Panc1 (cell line): Measurements from ENCODE around the gene SLC25A34. TPM values are rescaled to one million over a fixed set of nuclear protein-coding genes. Genes with fewer than 3 reads are reported as not detected.

ENCODE experiments used
- ATAC-seq: fragments of 200-7000 bp; cut with Tn5 transposase; 2 replicates; pipeline ENCODE4 v1.9.1; 2020; ENCODE audit warnings: mild to moderate bottlenecking, moderate library complexity
- BruUV-seq: library from RNA; stranded (reverse); fragments of 400-500 nt; replicated peaks from 2 replicates; lab custom pipeline; 2021; lab: Mats Ljungman, UMichigan
- CTCF ChIA-PET: fragments of 300-600 bp; sonication (Branson Sonifier 250); formaldehyde crosslinking; loops from one replicate; lab custom pipeline; 2022; ENCODE audit warnings: antibody characterized with exemption; lab: Charles Lee
- POLR2A ChIA-PET: fragments of 300-600 bp; sonication (Branson Sonifier 250); formaldehyde crosslinking; loops from one replicate; lab custom pipeline; 2022; ENCODE audit warnings: antibody characterized with exemption; lab: Charles Lee
- DNase-seq: peaks from one replicate; pipeline ENCODE4 v3.0.0-alpha.2; 2010; ENCODE audit warnings: low read depth, low spot score
- H3K27ac ChIP-seq: 2 replicates; pipeline ENCODE4 v1.5.1; 2011; ENCODE audit warnings: mild to moderate bottlenecking, low read length, inconsistent platforms
- H3K27me3 ChIP-seq: fragments of 200-500 bp; sonication (Bioruptor generic); 2 replicates; pipeline ENCODE4 v1.6.0; 2014; ENCODE audit warnings: low read length, inconsistent platforms; ENCODE audit not compliant: control insufficient read depth, insufficient read depth
- H3K36me3 ChIP-seq: fragments of 200-500 bp; sonication (Bioruptor generic); 2 replicates; pipeline ENCODE4 v1.5.1; 2014; ENCODE audit warnings: inconsistent platforms, mild to moderate bottlenecking, low read length, moderate library complexity; ENCODE audit not compliant: control insufficient read depth, insufficient read depth
- H3K4me1 ChIP-seq: 2 replicates; pipeline ENCODE4 v1.5.1; 2011; ENCODE audit warnings: inconsistent platforms, mild to moderate bottlenecking, low read length, moderate library complexity; ENCODE audit not compliant: control insufficient read depth, insufficient read depth
- H3K4me3 ChIP-seq, 2 experiments: 2 replicates each; pipeline ENCODE4 v1.5.1; 2011 to 2012; ENCODE audit warnings: low read depth in 2 of 2, low read length in 2 of 2, mild to moderate bottlenecking in 2 of 2, inconsistent platforms in 1 of 2, moderate library complexity in 1 of 2
- H3K9me3 ChIP-seq: fragments of 200-500 bp; sonication (Bioruptor generic); 2 replicates; pipeline ENCODE4 v1.5.1; 2014; ENCODE audit warnings: low read depth, mild to moderate bottlenecking, inconsistent platforms, low read length, moderate library complexity; ENCODE audit not compliant: control insufficient read depth, insufficient read depth
- CTCF ChIP-seq: fragments of 450-650 bp; IDR thresholded peaks from 2 replicates; pipeline ENCODE4 v1.5.1; 2017; ENCODE audit warnings: mild to moderate bottlenecking
- POLR2AphosphoS5 ChIP-seq: IDR thresholded peaks from 2 replicates; pipeline ENCODE4 v1.6.1; 2012; ENCODE audit warnings: mild to moderate bottlenecking, low read depth, low read length, moderate library complexity
- SIN3A ChIP-seq: IDR thresholded peaks from 2 replicates; pipeline ENCODE4 v1.6.1; 2012; ENCODE audit warnings: low read depth, mild to moderate bottlenecking, low read length, moderate library complexity, borderline replicate concordance; ENCODE audit not compliant: insufficient read depth
- TCF7L2 ChIP-seq: IDR thresholded peaks from 2 replicates; pipeline ENCODE4 v1.6.1; 2011; ENCODE audit warnings: mild to moderate bottlenecking, low read depth, low read length, inconsistent platforms
- in situ Hi-C: cut with HindIII; loops from 2 replicates; pipeline ENCODE4 v1.10.0; 2016; ENCODE audit warnings: low sequenced_read_pairs, low pct_unique_long_range_greater_than_20kb
- intact Hi-C: fragments of 100-400 bp; cut with micrococcal nuclease; formaldehyde crosslinking; loops from one replicate; pipeline ENCODE4 v1.10.0; 2022; ENCODE audit not compliant: unreplicated experiment
- total RNA-seq: library from RNA; stranded (reverse); gene quantifications from one replicate; pipeline ENCODE4 v1.2.1, GENCODE V29; 2021; ENCODE audit not compliant: unreplicated experiment
- TF ChIP-seq, protein P1 (sequence below), 2 experiments: IDR thresholded peaks; 2 replicates each; pipeline ENCODE4 v1.6.1; 2011 to 2012; ENCODE audit warnings: low read depth in 2 of 2, control low read depth in 1 of 2, low read length in 1 of 2, mild to moderate bottlenecking in 1 of 2, moderate library complexity in 1 of 2; ENCODE audit not compliant: insufficient read depth in 1 of 2

SLC25A34 gene
- total RNA-seq, 1 experiment from 2014 or later, result 0.64 TPM

- no peak overlapping the region for H3K4me3 ChIP-seq
- DNase-seq (no peak), ATAC-seq (no peak)
- no peak for TF ChIP-seq SIN3A
- TF ChIP-seq, protein P1, sequence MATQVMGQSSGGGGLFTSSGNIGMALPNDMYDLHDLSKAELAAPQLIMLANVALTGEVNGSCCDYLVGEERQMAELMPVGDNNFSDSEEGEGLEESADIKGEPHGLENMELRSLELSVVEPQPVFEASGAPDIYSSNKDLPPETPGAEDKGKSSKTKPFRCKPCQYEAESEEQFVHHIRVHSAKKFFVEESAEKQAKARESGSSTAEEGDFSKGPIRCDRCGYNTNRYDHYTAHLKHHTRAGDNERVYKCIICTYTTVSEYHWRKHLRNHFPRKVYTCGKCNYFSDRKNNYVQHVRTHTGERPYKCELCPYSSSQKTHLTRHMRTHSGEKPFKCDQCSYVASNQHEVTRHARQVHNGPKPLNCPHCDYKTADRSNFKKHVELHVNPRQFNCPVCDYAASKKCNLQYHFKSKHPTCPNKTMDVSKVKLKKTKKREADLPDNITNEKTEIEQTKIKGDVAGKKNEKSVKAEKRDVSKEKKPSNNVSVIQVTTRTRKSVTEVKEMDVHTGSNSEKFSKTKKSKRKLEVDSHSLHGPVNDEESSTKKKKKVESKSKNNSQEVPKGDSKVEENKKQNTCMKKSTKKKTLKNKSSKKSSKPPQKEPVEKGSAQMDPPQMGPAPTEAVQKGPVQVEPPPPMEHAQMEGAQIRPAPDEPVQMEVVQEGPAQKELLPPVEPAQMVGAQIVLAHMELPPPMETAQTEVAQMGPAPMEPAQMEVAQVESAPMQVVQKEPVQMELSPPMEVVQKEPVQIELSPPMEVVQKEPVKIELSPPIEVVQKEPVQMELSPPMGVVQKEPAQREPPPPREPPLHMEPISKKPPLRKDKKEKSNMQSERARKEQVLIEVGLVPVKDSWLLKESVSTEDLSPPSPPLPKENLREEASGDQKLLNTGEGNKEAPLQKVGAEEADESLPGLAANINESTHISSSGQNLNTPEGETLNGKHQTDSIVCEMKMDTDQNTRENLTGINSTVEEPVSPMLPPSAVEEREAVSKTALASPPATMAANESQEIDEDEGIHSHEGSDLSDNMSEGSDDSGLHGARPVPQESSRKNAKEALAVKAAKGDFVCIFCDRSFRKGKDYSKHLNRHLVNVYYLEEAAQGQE (IDR thresholded peaks at IDR 0.05; ENCODE audit: insufficient read depth in 1 of 2, low read depth in 2 of 2, low read length in 1 of 2), result no peak
- no peak for TF ChIP-seq TCF7L2
- TF ChIP-seq POLR2AphosphoS5, result no peak
- TF ChIP-seq CTCF, result no peak
- no peaks in the 10 kb centered on the region for H3K36me3 ChIP-seq
- H3K27ac ChIP-seq, result no peak overlapping the region
- CTCF ChIA-PET, result interaction anchor here (0.5 kb wide), 1 partner anchor 130 kb away, joined by 5 read pairs; no protein-coding TSS in a partner anchor
- POLR2A ChIA-PET, result no interaction called here
- no peaks in the 10 kb centered on the region for H3K27me3 ChIP-seq
- intact Hi-C loops (no loop called here), in situ Hi-C loops (no loop called here)
- H3K4me1 ChIP-seq, result no peaks in the 10 kb centered on the region
- BruUV-seq, result no TSS peak
- no peaks in the 10 kb centered on the region for H3K9me3 ChIP-seq
Measured at GRCh38 chr1:15724949-15725880, 10.8 kb upstream of the SLC25A34 start.

GRCh38 chr1:15726508-15726907, 9.6 kb upstream of the SLC25A34 start:
- TF ChIP-seq SIN3A (no peak), POLR2AphosphoS5 (no peak), TCF7L2 (no peak), CTCF (no peak)
- TF ChIP-seq, protein P1 (IDR thresholded peaks at IDR 0.05; ENCODE audit: insufficient read depth in 1 of 2, low read depth in 2 of 2, low read length in 1 of 2), result no peak
- in situ Hi-C loops (no loop called here), intact Hi-C loops (no loop called here)
- no TSS peak for BruUV-seq
- H3K36me3 ChIP-seq, result no peaks in the 10 kb centered on the region
- ChIA-PET CTCF (no interaction called here), POLR2A (no interaction called here)
- no peaks in the 10 kb centered on the region for H3K27me3 ChIP-seq
- no peak for DNase-seq
- H3K9me3 ChIP-seq, result no peaks in the 10 kb centered on the region
- no peak for ATAC-seq
- no peak overlapping the region for H3K4me3 ChIP-seq
- no peaks in the 10 kb centered on the region for H3K4me1 ChIP-seq
- no peak overlapping the region for H3K27ac ChIP-seq
